K562 (cell line): ENCODE data around the gene EFEMP2. TPM values are rescaled to one million over a fixed set of nuclear protein-coding genes. Genes with fewer than 3 reads are reported as not detected.
A peak's percentile ranks its signal among the peaks of the same experiment; 100 is the strongest.

Experiments used
- C11orf30 ChIP-seq: fragments of 450-650 bp; IDR thresholded peaks from 2 replicates; pipeline ENCODE4 v1.6.1; 2016; ENCODE audit warnings: low read depth, mild to moderate bottlenecking
- CREB1 ChIP-seq, 2 experiments: sonication (generic) in 1 of 2; formaldehyde crosslinking in 1 of 2; IDR thresholded peaks; 2 replicates each; pipeline versions ENCODE4 v1.6.1 to v1.8.0; 2012 to 2022; ENCODE audit warnings: inconsistent platforms in 1 of 2, mild to moderate bottlenecking in 1 of 2, missing genetic modification reagents in 1 of 2, moderate library complexity in 1 of 2
- EP300 ChIP-seq: IDR thresholded peaks from 2 replicates; pipeline ENCODE4 v1.6.1; 2012; ENCODE audit warnings: low read length, improper control_type of control experiment
- KAT7 ChIP-seq: sonication (generic); formaldehyde crosslinking; IDR thresholded peaks from 2 replicates; pipeline ENCODE4 v1.8.0; 2022; ENCODE audit warnings: missing genetic modification reagents, mild to moderate bottlenecking, borderline replicate concordance
- NCOA6 ChIP-seq: fragments of 450-650 bp; IDR thresholded peaks from 2 replicates; pipeline ENCODE4 v1.6.1; 2017; ENCODE audit warnings: mild to moderate bottlenecking
- NRF1 ChIP-seq, 2 experiments: fragments of 450-650 bp; IDR thresholded peaks in 1 of 2; conservative IDR thresholded peaks in 1 of 2; 2 replicates each; pipeline ENCODE4 v1.6.1; 2014; ENCODE audit warnings: mild to moderate bottlenecking in 2 of 2
- PRMT5 ChIP-seq: sonication (generic); formaldehyde crosslinking; IDR thresholded peaks from 2 replicates; pipeline ENCODE4 v1.5.0; 2020; ENCODE audit warnings: missing genetic modification reagents
- RAD21 ChIP-seq, 2 experiments: fragments of 250-450 bp in 1 of 2; fragments of 450-650 bp in 1 of 2; sonication (Bioruptor Pico) in 1 of 2; formaldehyde crosslinking in 1 of 2; IDR thresholded peaks in 1 of 2; conservative IDR thresholded peaks in 1 of 2; 2 replicates each; pipeline versions ENCODE4 v1.4.0 to v1.8.0; 2020 to 2022; ENCODE audit warnings: mild to moderate bottlenecking in 2 of 2, moderate library complexity in 1 of 2
- RBM39 ChIP-seq: fragments of 200-400 bp; formaldehyde crosslinking; optimal IDR thresholded peaks from 2 replicates; pipeline ENCODE3; 2018; ENCODE audit warnings: low read depth, low read length
- STAT5A ChIP-seq: IDR thresholded peaks from 2 replicates; pipeline ENCODE4 v1.6.1; 2012; ENCODE audit warnings: low read length, inconsistent platforms, borderline replicate concordance
- STAT6 ChIP-seq: sonication (generic); formaldehyde crosslinking; IDR thresholded peaks from 2 replicates; pipeline ENCODE4 v1.8.1; 2023; ENCODE audit warnings: mild to moderate bottlenecking, missing genetic modification reagents
- ZBTB1 ChIP-seq: sonication (generic); formaldehyde crosslinking; IDR thresholded peaks from 2 replicates; pipeline ENCODE4 v1.8.1; 2023; ENCODE audit warnings: missing genetic modification reagents, low read depth, mild to moderate bottlenecking, borderline replicate concordance
- ZBTB17 ChIP-seq: fragments of 450-650 bp; formaldehyde crosslinking; IDR thresholded peaks from 2 replicates; pipeline ENCODE4 v1.4.0; 2020; ENCODE audit warnings: mild to moderate bottlenecking
- ZNF274 ChIP-seq: IDR thresholded peaks from 2 replicates; pipeline ENCODE4 v1.6.1; 2011; ENCODE audit warnings: low read depth, mild to moderate bottlenecking, low read length, moderate library complexity, borderline replicate concordance
- ZNF318 ChIP-seq, 2 experiments: fragments of 450-650 bp; IDR thresholded peaks; 2 replicates each; pipeline ENCODE4 v1.6.1; 2016; ENCODE audit warnings: mild to moderate bottlenecking in 2 of 2, borderline replicate concordance in 1 of 2, low read depth in 1 of 2, moderate library complexity in 1 of 2
- ZNF431 ChIP-seq: sonication (generic); formaldehyde crosslinking; IDR thresholded peaks from 2 replicates; pipeline ENCODE4 v1.8.0; 2022; ENCODE audit warnings: mild to moderate bottlenecking, missing genetic modification reagents
- polyA plus RNA-seq, 8 experiments: library from polyadenylated mRNA; depleted of rRNA in 4 of 8; stranded (reverse) in 5 of 8; unstranded in 3 of 8; fragments of >200 nt; fragmentation: Nextera tagmentation in 2 of 8; fragmentation: Illumina TruSeq in 1 of 8; extraction: Ambion mirVana in 2 of 8; extraction: Trizol in 1 of 8; gene quantifications; 2 replicates each; pipeline versions ENCODE4 v1.2.1 to v1.2.3, GENCODE V29; 2011 to 2014; ENCODE audit warnings: inconsistent platforms in 1 of 8, missing spikeins in 1 of 8
- total RNA-seq, 7 experiments: library from RNA; depleted of rRNA in 6 of 7; stranded (reverse); fragments of >200 nt in 6 of 7; fragmentation: Illumina TruSeq in 2 of 7; extraction: Trizol in 2 of 7; gene quantifications; 2 replicates each; pipeline versions ENCODE4 v1.2.1 to v1.2.3, GENCODE V29; 2011 to 2021; ENCODE audit warnings: low replicate concordance in 1 of 7

EFEMP2 gene
- total and polyA plus RNA-seq, 9 of the 15 experiments (the other 6 are each of a cell fraction or from before 2014, with no cell fraction given), result 0.07 to 2.9 (median 0.69) TPM; not detected in 1

- peak; percentile 89; the same call in 1 of the 2 replicates for TF ChIP-seq STAT6 (CRISPR knock-in tag)
- peak; percentile 42 for TF ChIP-seq CREB1 (IDR thresholded peaks at IDR 0.05)
- TF ChIP-seq CREB1 (CRISPR knock-in tag; IDR thresholded peaks at IDR 0.05), result no peak; the same call in 1 of the 2 replicates
- no peak; a peak in 1 of 4 replicates for TF ChIP-seq RAD21 (CRISPR knock-in tag; conservative IDR thresholded peaks at IDR 0.05 in 1 of 2, IDR thresholded peaks at IDR 0.05 in 1 of 2)
- TF ChIP-seq PRMT5 (CRISPR knock-in tag), result no peak
- peak; percentile 88 for TF ChIP-seq C11orf30
- no peak for TF ChIP-seq ZNF318 (IDR thresholded peaks at IDR 0.05; ENCODE audit: borderline replicate concordance in 1 of 2, low read depth in 1 of 2)
- TF ChIP-seq NRF1 (conservative IDR thresholded peaks at IDR 0.05 in 1 of 2, IDR thresholded peaks at IDR 0.05 in 1 of 2), result peak; percentile 71 to 75
- TF ChIP-seq ZBTB17 (CRISPR knock-in tag), result 0 out of 2 replicates have a peak, but pooled peaks have one; percentile 68
- TF ChIP-seq ZBTB1 (CRISPR knock-in tag), result peak; percentile 45; the same call in 1 of the 2 replicates
- no peak; the same call in 1 of the 2 replicates for TF ChIP-seq ZNF431 (CRISPR knock-in tag)
- peak; percentile 21; the same call in 1 of the 2 replicates for TF ChIP-seq STAT5A
- no peak for TF ChIP-seq RBM39
- TF ChIP-seq ZNF274, result no peak
- TF ChIP-seq KAT7 (CRISPR knock-in tag), result peak; percentile 92
- TF ChIP-seq NCOA6, result no peak
- peak; percentile 62 for TF ChIP-seq EP300
Measured at GRCh38 chr11:65860278-65861164, 12.1 kb downstream of the EFEMP2 start, which contains the start of gene MUS81 (continued).
